Esophagus muscularis mucosa (tissue), 4 donors: Measurements from ENCODE around the gene HNRNPA1. TPM values are rescaled to one million over a fixed set of nuclear protein-coding genes. Genes with fewer than 3 reads are reported as not detected.
A peak's percentile ranks its signal among the peaks of the same experiment; 100 is the strongest.

Experiments used
- DNase-seq: peaks from one replicate; pipeline ENCODE4 v3.0.0-alpha.2; 2017; ENCODE audit errors: extremely low spot score
- H3K27ac ChIP-seq, 4 donors: fragments of 200-600 bp; sonication (generic); replicated peaks in 1 of 4; 1 replicate in 3 of 4; 2 replicates in 1 of 4; pipeline ENCODE4 v1.5.1; 2016 to 2019; ENCODE audit warnings: mild to moderate bottlenecking in 1 of 4
- H3K27me3 ChIP-seq, 4 donors: fragments of 200-600 bp; sonication (generic); one replicate each; pipeline versions ENCODE4 v1.5.1 to v1.6.0; 2016 to 2019
- H3K36me3 ChIP-seq, 4 donors: fragments of 200-600 bp; sonication (generic); one replicate each; pipeline ENCODE4 v1.5.1; 2016 to 2019
- H3K4me1 ChIP-seq, 4 donors: fragments of 200-600 bp; sonication (generic); one replicate each; pipeline ENCODE4 v1.5.1; 2016 to 2019
- H3K4me3 ChIP-seq, 4 donors: fragments of 200-600 bp; sonication (generic); 1 replicate in 2 of 4; 2 replicates in 2 of 4; pipeline ENCODE4 v1.5.1; 2016 to 2019; ENCODE audit warnings: mild to moderate bottlenecking in 4 of 4, moderate library complexity in 1 of 4
- H3K9me3 ChIP-seq, 4 donors: fragments of 200-600 bp; sonication (generic); 1 replicate in 3 of 4; 2 replicates in 1 of 4; pipeline ENCODE4 v1.5.1; 2016 to 2019
- EP300 ChIP-seq: sonication (generic); formaldehyde crosslinking; IDR thresholded peaks from one replicate; pipeline ENCODE4 v1.6.1; 2017; ENCODE audit warnings: antibody characterized with exemption
- POLR2A ChIP-seq: fragments of 450-650 bp; IDR thresholded peaks from one replicate; pipeline ENCODE4 v1.6.1; 2017; ENCODE audit warnings: antibody characterized with exemption, moderate library complexity, mild to moderate bottlenecking, low read depth
- POLR2AphosphoS5 ChIP-seq, 2 donors: sonication (generic); formaldehyde crosslinking; IDR thresholded peaks; one replicate each; pipeline ENCODE4 v1.6.1; 2017; ENCODE audit warnings: antibody characterized with exemption in 2 of 2
- WGBS: methylation state at CpG from one replicate; pipeline ENCODE4 v1.1.5; 2018; 5-methylcytosine and 5-hydroxymethylcytosine counted together
- intact Hi-C: fragments of 100-400 bp; cut with DNase I; formaldehyde crosslinking; loops from one replicate; pipeline ENCODE4 v1.15.1; 2023
- total RNA-seq, 4 donors: library from RNA; depleted of rRNA; stranded (reverse); fragments of >200 nt; gene quantifications; one replicate each; pipeline versions ENCODE4 v1.1.0 to v1.2.1, GENCODE V29; 2016
- TF ChIP-seq, protein P1 (sequence below), 3 experiments: fragments of 200-600 bp in 2 of 3; fragments of 450-650 bp in 1 of 3; sonication (generic) in 2 of 3; IDR thresholded peaks; one replicate each; pipeline ENCODE4 v1.5.1; 2017 to 2019; ENCODE audit warnings: antibody characterized with exemption in 3 of 3, mild to moderate bottlenecking in 2 of 3, moderate library complexity in 1 of 3

Gene HNRNPA1
- total RNA-seq, 4 donors from 2014 or later: 216 to 368 (median 270) TPM

DNA sequence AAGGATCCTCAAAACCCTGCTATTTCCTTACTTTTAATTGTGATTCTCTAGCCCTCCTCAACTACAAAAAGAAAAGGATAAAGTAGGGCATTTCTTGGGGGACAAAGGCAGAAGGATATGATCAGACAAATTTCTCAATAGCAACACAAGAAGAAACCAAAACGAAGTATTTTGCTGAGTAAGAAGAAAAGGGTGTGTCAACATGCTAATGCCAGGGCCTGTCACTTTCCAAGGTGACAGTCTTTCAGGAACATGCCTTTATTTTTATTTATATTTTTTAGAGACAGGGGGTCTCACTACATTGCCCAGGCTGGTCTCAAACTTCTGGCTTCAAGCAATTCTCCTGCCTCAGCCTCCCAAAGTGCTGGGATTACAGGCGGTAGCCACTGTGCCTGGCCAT, 40.4 kb upstream of the HNRNPA1 start:
- peaks cover 18 to 62% (median 56%) of the 10 kb centered on the region in 4 donors for H3K36me3 ChIP-seq
- 76% methylated on average over 2 of the region's 2 CpGs for WGBS
- intact Hi-C loops: no loop called here

DNA sequence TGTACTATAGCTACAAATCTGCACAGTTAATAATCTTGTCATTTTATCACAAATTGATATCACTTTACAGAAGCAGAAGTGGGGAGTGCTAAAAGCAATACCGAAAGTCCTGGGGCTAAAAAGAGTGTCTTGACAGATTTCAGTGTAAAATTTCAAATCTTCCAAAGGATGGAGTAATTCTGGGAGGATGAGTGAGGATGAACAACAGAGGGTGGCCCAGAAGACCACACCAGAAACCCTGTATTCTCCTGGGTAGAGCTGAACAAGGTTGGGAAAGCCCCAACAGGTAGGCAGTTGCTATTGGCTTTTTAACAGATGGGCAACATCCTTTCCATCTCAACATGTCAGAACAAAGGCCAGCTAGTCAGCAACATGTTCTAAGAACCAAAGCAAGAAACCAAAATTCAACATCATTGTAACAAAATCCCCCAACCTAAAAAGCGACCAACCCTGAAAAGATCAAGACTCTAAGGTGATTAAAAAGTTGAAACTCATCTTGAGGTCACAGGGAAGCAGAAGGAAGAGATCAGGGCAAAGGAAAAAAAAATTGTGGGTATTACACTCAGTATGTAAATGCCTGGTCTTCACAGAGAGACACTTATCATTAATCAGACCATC, 39.4 kb upstream of the HNRNPA1 start:
- TF ChIP-seq POLR2AphosphoS5 (IDR thresholded peaks at IDR 0.05) (no peak), EP300 (no peak), POLR2A (no peak)
- TF ChIP-seq, protein P1, sequence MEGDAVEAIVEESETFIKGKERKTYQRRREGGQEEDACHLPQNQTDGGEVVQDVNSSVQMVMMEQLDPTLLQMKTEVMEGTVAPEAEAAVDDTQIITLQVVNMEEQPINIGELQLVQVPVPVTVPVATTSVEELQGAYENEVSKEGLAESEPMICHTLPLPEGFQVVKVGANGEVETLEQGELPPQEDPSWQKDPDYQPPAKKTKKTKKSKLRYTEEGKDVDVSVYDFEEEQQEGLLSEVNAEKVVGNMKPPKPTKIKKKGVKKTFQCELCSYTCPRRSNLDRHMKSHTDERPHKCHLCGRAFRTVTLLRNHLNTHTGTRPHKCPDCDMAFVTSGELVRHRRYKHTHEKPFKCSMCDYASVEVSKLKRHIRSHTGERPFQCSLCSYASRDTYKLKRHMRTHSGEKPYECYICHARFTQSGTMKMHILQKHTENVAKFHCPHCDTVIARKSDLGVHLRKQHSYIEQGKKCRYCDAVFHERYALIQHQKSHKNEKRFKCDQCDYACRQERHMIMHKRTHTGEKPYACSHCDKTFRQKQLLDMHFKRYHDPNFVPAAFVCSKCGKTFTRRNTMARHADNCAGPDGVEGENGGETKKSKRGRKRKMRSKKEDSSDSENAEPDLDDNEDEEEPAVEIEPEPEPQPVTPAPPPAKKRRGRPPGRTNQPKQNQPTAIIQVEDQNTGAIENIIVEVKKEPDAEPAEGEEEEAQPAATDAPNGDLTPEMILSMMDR (IDR thresholded peaks at IDR 0.05): no peak
- Histone ChIP-seq H3K36me3 (peaks cover 27 to 72% (median 64%) of the 10 kb centered on the region in 4 donors), H3K4me1 (no peaks in the 10 kb centered on the region), H3K9me3 (no peaks in the 10 kb centered on the region), H3K27ac (no peak overlapping the region), H3K4me3 (no peak overlapping the region), H3K27me3 (no peaks in the 10 kb centered on the region)
- DNase-seq: no peak
- intact Hi-C loops: no loop called here
- 90% methylated on average over 2 of the region's 2 CpGs for WGBS

More for the DNA sequence above, 40.4 kb upstream of the HNRNPA1 start:
- Histone ChIP-seq H3K27ac (no peak overlapping the region), H3K4me1 (no peaks in the 10 kb centered on the region), H3K4me3 (no peak overlapping the region), H3K9me3 (no peaks in the 10 kb centered on the region), H3K27me3 (no peaks in the 10 kb centered on the region)
- no peak for TF ChIP-seq POLR2AphosphoS5 (IDR thresholded peaks at IDR 0.05)
- TF ChIP-seq, protein P1 (IDR thresholded peaks at IDR 0.05): no peak
- no peak for TF ChIP-seq POLR2A
- TF ChIP-seq EP300: no peak
- no peak for DNase-seq

DNA sequence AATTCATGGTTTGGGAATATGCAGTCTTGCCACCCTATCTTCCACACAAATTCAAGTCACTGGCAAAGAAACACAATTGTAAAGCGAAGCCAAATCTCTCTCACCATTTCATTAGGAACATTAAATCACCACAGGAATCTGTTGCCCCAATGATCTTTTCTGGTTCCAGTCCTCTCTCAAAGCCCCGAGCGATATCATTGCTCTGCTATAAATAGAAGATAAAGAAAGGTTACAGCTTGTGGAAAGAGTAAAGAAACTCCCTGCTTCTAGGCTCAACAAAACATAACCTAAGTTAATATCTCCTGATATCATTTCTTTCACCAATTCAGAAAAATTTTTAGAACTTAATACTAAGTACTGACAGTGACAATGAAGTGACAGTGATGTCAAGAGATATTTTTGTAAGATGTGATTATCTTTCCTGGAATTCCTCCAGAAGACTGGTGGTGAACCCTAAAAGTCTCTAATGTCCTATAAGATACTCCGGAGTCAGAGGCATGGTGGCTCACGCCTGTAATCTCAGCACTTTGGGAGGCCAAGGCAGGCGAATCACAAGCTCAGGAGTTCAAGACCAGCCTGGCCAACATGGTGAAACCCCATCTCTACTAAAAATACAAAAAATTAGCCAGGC, 34.4 kb upstream of the HNRNPA1 start:
- TF ChIP-seq EP300 (no peak), POLR2AphosphoS5 (IDR thresholded peaks at IDR 0.05) (no peak), POLR2A (no peak)
- TF ChIP-seq, protein P1 (IDR thresholded peaks at IDR 0.05): no peak
- Histone ChIP-seq H3K9me3 (no peaks in the 10 kb centered on the region), H3K27ac (no peak overlapping the region), H3K4me1 (peaks cover 9 to 19% (median 13%) of the 10 kb centered on the region in 4 donors), H3K4me3 (no peak overlapping the region), H3K27me3 (no peaks in the 10 kb centered on the region), H3K36me3 (peaks cover 21 to 82% (median 59%) of the 10 kb centered on the region in 4 donors)
- DNase-seq: no peak
- intact Hi-C loops: no loop called here
- WGBS: 79% methylated on average over 6 of the region's 6 CpGs

DNA sequence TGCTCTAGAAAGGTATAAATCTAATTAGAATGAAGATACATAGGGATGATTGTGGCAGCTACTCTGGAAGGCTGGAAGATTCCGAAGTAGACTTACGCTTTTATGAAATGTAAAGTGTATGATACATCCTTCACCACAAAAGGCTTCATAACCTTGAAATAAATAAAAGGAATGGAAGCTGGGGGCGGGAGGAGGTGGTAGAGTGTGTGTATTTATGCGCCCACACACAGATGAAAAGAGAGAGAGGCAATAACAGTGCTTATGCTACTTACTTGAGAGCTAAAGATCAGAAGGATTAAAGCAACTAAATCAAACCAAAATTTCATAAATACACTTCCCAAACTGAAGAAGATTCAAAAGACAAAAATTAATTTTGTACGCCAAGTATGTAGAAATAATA, 31.0 kb upstream of the HNRNPA1 start:
- H3K4me1 ChIP-seq: peaks cover 16 to 28% (median 19%) of the 10 kb centered on the region in 4 donors
- no peaks in the 10 kb centered on the region for H3K27me3 ChIP-seq
- no peak for DNase-seq
- WGBS: 93% methylated on average over 5 of the region's 5 CpGs
- no peak overlapping the region for H3K4me3 ChIP-seq
- no peak overlapping the region for H3K27ac ChIP-seq
- no peaks in the 10 kb centered on the region for H3K9me3 ChIP-seq
- intact Hi-C loops: no loop called here
- TF ChIP-seq EP300: no peak
- peaks cover 10 to 65% (median 36%) of the 10 kb centered on the region in 4 donors for H3K36me3 ChIP-seq

DNA sequence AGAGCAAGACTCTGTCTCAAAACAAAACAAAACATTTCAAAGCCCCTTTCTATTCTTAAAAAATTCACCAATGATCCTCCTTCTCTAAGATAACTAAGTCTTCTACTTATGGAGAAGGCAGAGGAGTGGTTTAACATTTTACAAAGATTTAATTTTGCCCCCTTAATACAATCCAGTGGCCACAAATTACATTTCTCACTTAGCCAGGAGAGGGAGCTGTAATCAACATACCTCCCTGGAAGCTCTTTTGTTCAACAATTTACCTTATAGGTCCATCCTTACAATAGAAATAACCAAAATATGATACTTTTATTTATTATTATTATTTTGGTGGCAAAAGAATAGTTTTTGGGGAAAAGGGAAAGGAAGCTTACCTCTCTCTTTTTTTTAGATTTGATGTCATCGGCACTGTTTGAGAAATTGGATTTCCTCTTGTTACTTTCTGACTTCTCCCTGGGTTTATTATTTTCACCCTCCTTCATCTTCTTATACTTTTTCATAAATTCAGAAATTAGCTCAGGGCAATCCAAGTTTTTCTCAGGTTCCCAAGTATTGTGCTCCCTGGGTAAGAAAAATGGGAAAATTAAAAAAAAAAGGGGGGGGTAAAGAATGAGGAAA, 28.8 kb upstream of the HNRNPA1 start:
- intact Hi-C loops: loop anchor here (5.0 kb wide), 2 partner anchors 71 to 111 kb away; partner anchors contain the start of gene GPR84
- 98% methylated on average over 1 of the region's 1 CpG for WGBS
- no peak for DNase-seq

More for the DNA sequence above, 28.8 kb upstream of the HNRNPA1 start:
- Histone ChIP-seq H3K27me3 (no peaks in the 10 kb centered on the region), H3K9me3 (no peaks in the 10 kb centered on the region), H3K4me3 (no peak overlapping the region), H3K4me1 (peaks cover 12 to 28% (median 22%) of the 10 kb centered on the region in 4 donors), H3K27ac (no peak overlapping the region), H3K36me3 (peaks cover 7 to 67% (median 39%) of the 10 kb centered on the region in 4 donors)
- TF ChIP-seq EP300: no peak
- TF ChIP-seq POLR2A: no peak
- TF ChIP-seq, protein P1 (IDR thresholded peaks at IDR 0.05): peak; percentile 65 to 71 (median 66)
